H1 (cell line): ENCODE data around the gene FASN. TPM values are rescaled to one million over a fixed set of nuclear protein-coding genes. Genes with fewer than 3 reads are reported as not detected.

Experiments used
- CTCF ChIA-PET: fragments of 300-600 bp; sonication (Branson Sonifier 250); formaldehyde crosslinking; loops from one replicate; lab custom pipeline; 2021; ENCODE audit not compliant: partially characterized antibody; lab: Charles Lee
- POLR2A ChIA-PET: fragments of 300-600 bp; sonication (Branson Sonifier 250); formaldehyde crosslinking; loops from one replicate; lab custom pipeline; 2021; ENCODE audit warnings: inconsistent platforms; ENCODE audit not compliant: partially characterized antibody; lab: Charles Lee
- DNase-seq, 2 experiments: peaks; one replicate each; pipeline versions ENCODE4 v3.0.0 to v3.0.0-alpha.2; 2010 to 2022; ENCODE audit warnings: low spot score in 2 of 2, low read depth in 1 of 2, mixed read lengths in 1 of 2
- FAIRE-seq: peaks from 2 replicates; lab custom pipeline; 2011; peaks lifted over from hg19 to GRCh38; lab: Jason Lieb, UNC
- H2AFZ ChIP-seq: 2 replicates; pipeline ENCODE4 v1.8.1; 2012; ENCODE audit warnings: low read length, inconsistent platforms
- H2AK5ac ChIP-seq: 2 replicates; pipeline ENCODE4 v1.6.1; 2013; ENCODE audit warnings: low read depth, low read length
- H2BK120ac ChIP-seq: replicated peaks from 2 replicates; pipeline ENCODE3; 2013; ENCODE audit warnings: low read depth, low read length, inconsistent platforms
- H2BK12ac ChIP-seq: 2 replicates; pipeline ENCODE4 v1.6.1; 2013; ENCODE audit warnings: low read depth, low read length
- H2BK15ac ChIP-seq: 2 replicates; pipeline ENCODE4 v1.6.1; 2013; ENCODE audit warnings: low read length
- H2BK20ac ChIP-seq: 2 replicates; pipeline ENCODE4 v1.6.1; 2013; ENCODE audit warnings: low read length
- H2BK5ac ChIP-seq: 2 replicates; pipeline ENCODE4 v1.6.1; 2013; ENCODE audit warnings: low read depth, low read length
- H3K14ac ChIP-seq: 2 replicates; pipeline ENCODE4 v1.6.1; 2013; ENCODE audit warnings: inconsistent platforms; ENCODE audit not compliant: insufficient read length
- H3K18ac ChIP-seq: 2 replicates; pipeline ENCODE4 v1.6.1; 2013; ENCODE audit warnings: low read length; ENCODE audit errors: extremely low read depth
- H3K23ac ChIP-seq: 2 replicates; pipeline ENCODE4 v1.6.1; 2013; ENCODE audit warnings: inconsistent platforms; ENCODE audit not compliant: insufficient read length
- H3K23me2 ChIP-seq: 2 replicates; pipeline ENCODE4 v1.6.1; 2013; ENCODE audit warnings: low read depth, low read length
- H3K27ac ChIP-seq: 2 replicates; pipeline ENCODE4 v1.6.1; 2011; ENCODE audit warnings: low read depth, low read length, inconsistent platforms
- H3K27me3 ChIP-seq, 4 experiments: replicated peaks in 1 of 4; 1 replicate in 1 of 4; 2 replicates in 3 of 4; pipeline versions ENCODE4 v1.6.1 to v1.8.1; 2011 to 2013; ENCODE audit warnings: low read length in 3 of 4, mild to moderate bottlenecking in 3 of 4, inconsistent platforms in 2 of 4, mixed read lengths in 2 of 4, moderate library complexity in 1 of 4; ENCODE audit not compliant: control insufficient read depth in 3 of 4, insufficient read depth in 3 of 4; ENCODE audit errors: extremely low read depth in 1 of 4
- H3K36me3 ChIP-seq, 4 experiments: 2 replicates each; pipeline versions ENCODE4 v1.6.1 to v1.8.1; 2011 to 2013; ENCODE audit warnings: mild to moderate bottlenecking in 4 of 4, low read length in 3 of 4, moderate library complexity in 2 of 4, control low read depth in 1 of 4, inconsistent platforms in 1 of 4; ENCODE audit not compliant: insufficient read depth in 4 of 4, control insufficient read depth in 2 of 4
- H3K4ac ChIP-seq: replicated peaks from 2 replicates; pipeline ENCODE3; 2013; ENCODE audit warnings: low read length, low read depth, mixed read lengths, inconsistent platforms; ENCODE audit not compliant: insufficient read length
- H3K4me1 ChIP-seq, 4 experiments: replicated peaks in 1 of 4; 1 replicate in 1 of 4; 2 replicates in 3 of 4; pipeline versions ENCODE4 v1.6.1 to v1.8.1; 2011 to 2013; ENCODE audit warnings: low read length in 3 of 4, inconsistent platforms in 2 of 4, mixed read lengths in 1 of 4; ENCODE audit not compliant: insufficient read depth in 4 of 4, control insufficient read depth in 3 of 4
- H3K4me2 ChIP-seq, 2 experiments: 2 replicates each; pipeline versions ENCODE4 v1.6.1 to v1.8.1; 2011 to 2013; ENCODE audit warnings: low read depth in 2 of 2, low read length in 2 of 2, control low read depth in 1 of 2, inconsistent platforms in 1 of 2, mild to moderate bottlenecking in 1 of 2; ENCODE audit not compliant: insufficient read depth in 1 of 2
- H3K4me3 ChIP-seq, 4 experiments: fragments of 200-600, 300-600 bp in 1 of 4; sonication (generic), shearing (Covaris generic), sonication (Bioruptor Twin) in 1 of 4; 2 replicates each; pipeline versions ENCODE4 v1.5.1 to v1.8.1; 2011 to 2016; ENCODE audit warnings: low read length in 4 of 4, low read depth in 3 of 4, control low read depth in 2 of 4, inconsistent platforms in 2 of 4, mild to moderate bottlenecking in 2 of 4, mixed read lengths in 1 of 4, moderate library complexity in 1 of 4; ENCODE audit not compliant: insufficient read depth in 2 of 4; ENCODE audit errors: extremely low read depth in 1 of 4
- H3K56ac ChIP-seq: replicated peaks from 2 replicates; pipeline ENCODE3; 2013; ENCODE audit warnings: low read depth, mild to moderate bottlenecking, mixed read lengths, low read length, inconsistent platforms; ENCODE audit not compliant: insufficient read length
- H3K79me1 ChIP-seq: 2 replicates; pipeline ENCODE4 v1.6.1; 2013; ENCODE audit warnings: low read depth, low read length, control low read depth
- H3K79me2 ChIP-seq, 2 experiments: 2 replicates each; pipeline versions ENCODE4 v1.6.1 to v1.8.1; 2012 to 2013; ENCODE audit warnings: low read length in 2 of 2, mild to moderate bottlenecking in 2 of 2, inconsistent platforms in 1 of 2; ENCODE audit not compliant: insufficient read depth in 2 of 2, control insufficient read depth in 1 of 2
- H3K9ac ChIP-seq, 4 experiments: replicated peaks in 1 of 4; 1 replicate in 1 of 4; 2 replicates in 3 of 4; pipeline versions ENCODE4 v1.6.1 to v1.8.1; 2011 to 2013; ENCODE audit warnings: low read depth in 3 of 4, low read length in 3 of 4, control low read depth in 2 of 4, mild to moderate bottlenecking in 2 of 4, moderate library complexity in 2 of 4, inconsistent platforms in 1 of 4; ENCODE audit errors: extremely low read depth in 1 of 4
- H3K9me3 ChIP-seq, 2 experiments: 2 replicates each; pipeline versions ENCODE4 v1.6.1 to v1.8.1; 2012 to 2013; ENCODE audit warnings: mild to moderate bottlenecking in 2 of 2, moderate library complexity in 2 of 2, control low read depth in 1 of 2, inconsistent platforms in 1 of 2, low read depth in 1 of 2, low read length in 1 of 2, mixed read lengths in 1 of 2; ENCODE audit not compliant: insufficient read depth in 2 of 2
- H4K20me1 ChIP-seq, 2 experiments: replicated peaks in 1 of 2; 2 replicates each; pipeline versions ENCODE3 to v1.8.1; 2011 to 2013; ENCODE audit warnings: inconsistent platforms in 2 of 2, low read length in 2 of 2, mild to moderate bottlenecking in 1 of 2; ENCODE audit not compliant: insufficient read depth in 2 of 2, control insufficient read depth in 1 of 2
- H4K5ac ChIP-seq: 2 replicates; pipeline ENCODE4 v1.6.1; 2013; ENCODE audit warnings: low read length, low read depth, mixed read lengths, inconsistent platforms; ENCODE audit not compliant: insufficient read length
- H4K8ac ChIP-seq: 2 replicates; pipeline ENCODE4 v1.8.0; 2013; ENCODE audit warnings: mild to moderate bottlenecking, moderate library complexity, low read length, inconsistent platforms; ENCODE audit not compliant: insufficient read depth; ENCODE audit errors: extremely low read depth
- H4K91ac ChIP-seq: replicated peaks from 2 replicates; pipeline ENCODE3; 2013; ENCODE audit warnings: low read length, mixed read lengths, inconsistent platforms; ENCODE audit not compliant: insufficient read length
- ASH2L ChIP-seq: fragments of 200-600, 300-600 bp; sonication (generic); IDR thresholded peaks from one replicate; pipeline ENCODE4 v1.7.1; 2017; ENCODE audit warnings: low read length
- BACH1 ChIP-seq: IDR thresholded peaks from 2 replicates; pipeline ENCODE4 v1.6.1; 2012; ENCODE audit warnings: low read length, improper control_type of control experiment
- BRCA1 ChIP-seq: IDR thresholded peaks from 2 replicates; pipeline ENCODE4 v1.6.1; 2012; ENCODE audit warnings: low read depth, low read length, improper control_type of control experiment
- E2F6 ChIP-seq: IDR thresholded peaks from 2 replicates; pipeline ENCODE4 v1.6.1; 2012; ENCODE audit warnings: inconsistent platforms
- EP300 ChIP-seq, 2 experiments: IDR thresholded peaks; 1 replicate in 1 of 2; 2 replicates in 1 of 2; pipeline ENCODE4 v1.6.1; 2011 to 2012; ENCODE audit warnings: low read depth in 2 of 2, low read length in 2 of 2, mild to moderate bottlenecking in 2 of 2, borderline replicate concordance in 1 of 2, inconsistent platforms in 1 of 2, moderate library complexity in 1 of 2
- GTF2F1 ChIP-seq: IDR thresholded peaks from 2 replicates; pipeline ENCODE4 v1.6.1; 2012; ENCODE audit warnings: low read depth, low read length, improper control_type of control experiment, borderline replicate concordance
- JUN ChIP-seq: IDR thresholded peaks from 2 replicates; pipeline ENCODE4 v1.6.1; 2011; ENCODE audit warnings: low read depth, mild to moderate bottlenecking, improper control_type of control experiment, low read length
- SAP30 ChIP-seq: fragments of 300-600 bp; sonication (generic); IDR thresholded peaks from 2 replicates; pipeline ENCODE4 v1.7.1; 2012; ENCODE audit warnings: low read length, moderate library complexity, mild to moderate bottlenecking, inconsistent platforms; ENCODE audit not compliant: insufficient read depth, insufficient replicate concordance
- YY1 ChIP-seq: IDR thresholded peaks from 2 replicates; pipeline ENCODE4 v1.6.1; 2011; ENCODE audit warnings: low read depth, mild to moderate bottlenecking, low read length
- WGBS, 2 experiments: shearing (Covaris generic) in 1 of 2; methylation state at CpG; one replicate each; pipeline versions ENCODE4 v1.1.6 to v1.1.7; 2013 to 2015; ENCODE audit warnings: low lambda C conversion rate in 2 of 2, mixed read lengths in 2 of 2, inconsistent platforms in 1 of 2, low coverage in 1 of 2, missing lambda C conversion rate in 1 of 2; ENCODE audit not compliant: insufficient replicate concordance in 2 of 2, insufficient coverage in 1 of 2, insufficient read length in 1 of 2; ENCODE audit errors: extremely low coverage in 1 of 2, missing lambda C conversion rate in 1 of 2; 5-methylcytosine and 5-hydroxymethylcytosine counted together
- polyA plus RNA-seq, 7 experiments: library from polyadenylated mRNA; depleted of rRNA in 3 of 7; stranded (reverse) in 5 of 7; unstranded in 2 of 7; fragments of >200 nt in 5 of 7; fragments of 200-250 nt in 2 of 7; gene quantifications; 1 replicate in 5 of 7; 2 replicates in 1 of 7; 4 replicates in 1 of 7; pipeline versions ENCODE4 v1.2.1 to v1.2.3, GENCODE V29; 2011 to 2013; ENCODE audit warnings: missing spikeins in 2 of 7, mixed read lengths in 2 of 7
- total RNA-seq: library from RNA; stranded (reverse); fragmentation: NEBNext Ultra II Directional; extraction: Animal tissue kit (Norgen Biotek cat#: 25700); gene quantifications from 2 replicates; pipeline ENCODE4 v1.2.1, GENCODE V29; 2021

Gene FASN
- total and polyA plus RNA-seq, 2 of the 8 experiments (the other 6 are each of a cell fraction or from before 2014, with no cell fraction given) = 143 to 561 TPM

- peak in 1 of 2 experiments; percentile 76 for DNase-seq
- TF ChIP-seq E2F6 (peak; percentile 56), JUN (no peak), GTF2F1 (no peak), BACH1 (0 out of 2 replicates have a peak, but pooled peaks have one; percentile 0), SAP30 (peak; percentile 27), BRCA1 (no peak), EP300 (IDR thresholded peaks at IDR 0.05; ENCODE audit: borderline replicate concordance in 1 of 2, low read depth in 2 of 2, low read length in 2 of 2) (0 out of 3 replicates have a peak, but pooled peaks of 1 of the 2 experiments have one; percentile 39), YY1 (no peak), ASH2L (no peak)
Observed at GRCh38 chr17:82103553-82104451, 5.8 kb upstream of the FASN start.

More at GRCh38 chr17:82103553-82104451, 5.8 kb upstream of the FASN start:
- peak overlapping the region; percentile 72 for H3K27ac ChIP-seq
- no peaks in the 10 kb centered on the region for H3K36me3 ChIP-seq
- ChIA-PET POLR2A (interaction anchor here (0.5 to 2.7 kb wide), 18 partner anchors 8 to 237 kb away, joined by 3 to 13 read pairs (median 3); partner anchors contain the start of gene DCXR), CTCF (interaction anchor here (0.9 to 6.5 kb wide), 10 partner anchors 13 to 102 kb away, joined by 3 to 61 read pairs (median 4); no protein-coding TSS in a partner anchor)
- 0 out of 2 replicates have a peak overlapping the region, but pooled peaks have one; percentile 12 for H2BK15ac ChIP-seq
- H4K5ac ChIP-seq = peak overlapping the region; percentile 86
- peaks cover 0 to 64% (median 55%) of the 10 kb centered on the region in 4 experiments; a peak in 6 of 7 replicates for H3K4me1 ChIP-seq
- peak overlapping the region; percentile 66 for H3K4ac ChIP-seq
- H2AFZ ChIP-seq = no peak overlapping the region
- H4K20me1 ChIP-seq = peaks cover 0 to 2% of the 10 kb centered on the region in 2 experiments
- peak overlapping the region; percentile 92 for H3K18ac ChIP-seq
- peak overlapping the region; percentile 93 for H4K8ac ChIP-seq
- H3K9me3 ChIP-seq = no peaks in the 10 kb centered on the region
- H3K9ac ChIP-seq = peak overlapping the region in 2 of 4 experiments; percentile 34 to 46; a peak in 4 of 7 replicates
- H3K23me2 ChIP-seq = peaks cover 4% of the 10 kb centered on the region; the same call in 1 of the 2 replicates
- peaks cover 0 to 9% of the 10 kb centered on the region in 2 experiments; a peak in 1 of 4 replicates for H3K79me2 ChIP-seq
- no peaks in the 10 kb centered on the region; the same call in none of the 2 replicates for H3K79me1 ChIP-seq
- no peak overlapping the region for H2AK5ac ChIP-seq
- FAIRE-seq = no peak
- no peak overlapping the region for H2BK120ac ChIP-seq
- 24% methylated on average over 24 of the region's 24 CpGs; no CpG with 5 or more reads in 1 of the 2 experiments for WGBS, 2 experiments
- peak overlapping the region; percentile 28 to 59 for H3K4me2 ChIP-seq
- no peak overlapping the region for H3K23ac ChIP-seq
- H4K91ac ChIP-seq = peak overlapping the region; percentile 98
- peak overlapping the region; percentile 9 for H3K56ac ChIP-seq
- no peaks in the 10 kb centered on the region for H3K27me3 ChIP-seq
- peak overlapping the region; percentile 68; the same call in 1 of the 2 replicates for H2BK12ac ChIP-seq
- H3K14ac ChIP-seq = no peak overlapping the region
- peak overlapping the region in 3 of 4 experiments; percentile 10 to 34 (median 19); a peak in 5 of 8 replicates for H3K4me3 ChIP-seq
- peak overlapping the region; percentile 95 for H2BK5ac ChIP-seq
- H2BK20ac ChIP-seq = no peak overlapping the region
